GM19025 (cell line): ENCODE data around the gene CENPT.
A peak's percentile ranks its signal among the peaks of the same experiment; 100 is the strongest.
"Not testable (repeated sequence)": the region's sequence is repeated elsewhere in the genome, so short reads cannot be mapped to it uniquely, and the experiment has no call there.

ENCODE experiments used
- ATAC-seq: cut with Tn5 transposase; IDR thresholded peaks from one replicate; pipeline ENCODE4 v1.9.1; 2021; ENCODE audit warnings: mild to moderate bottlenecking, low read depth, moderate library complexity; ENCODE audit not compliant: unreplicated experiment

CENPT gene

GRCh38 chr16:67853670-67854069, 6.2 kb upstream of the CENPT start:
- no peak for ATAC-seq

GRCh38 chr16:67848118-67848517, 625 bp upstream of the CENPT start:
- ATAC-seq = no peak

GRCh38 chr16:67846320-67847063, 1.0 kb downstream of the CENPT start, which contains the start of gene NUTF2:
NUTF2 (plus strand) TSS chr16:67846933; CDS start chr16:67865131, 18,198 bp downstream.
- peak; percentile 62 for ATAC-seq

GRCh38 chr16:67846063-67846319, 1.5 kb downstream of the CENPT start:
- no peak for ATAC-seq

GRCh38 chr16:67845291-67846062, 2.0 kb downstream of the CENPT start:
- ATAC-seq = no peak

DNA sequence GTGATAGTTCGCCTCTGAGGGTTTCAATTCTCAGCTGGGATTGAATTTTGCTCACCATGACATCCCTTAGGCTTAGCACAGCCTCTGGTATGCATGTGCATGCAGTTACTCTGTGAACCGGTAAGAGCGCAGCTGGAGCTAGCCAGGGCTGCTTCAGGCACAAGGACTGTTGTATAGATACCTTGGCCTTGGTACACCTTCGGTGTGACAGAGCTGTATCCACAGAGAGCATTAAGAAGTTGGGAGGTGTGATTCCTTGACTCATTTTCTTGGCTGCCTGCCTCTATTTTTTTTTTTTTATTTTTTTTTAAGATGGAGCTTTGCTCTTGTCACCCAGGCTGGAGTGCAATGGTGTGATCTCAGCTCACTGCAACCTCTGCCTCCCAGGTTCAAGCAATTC, 3.0 kb downstream of the CENPT start:
- no peak for ATAC-seq

- ATAC-seq = no peak
Observed at GRCh38 chr16:67843343-67843765, 4.1 kb downstream of the CENPT start.

- peak; percentile 7 for ATAC-seq
Observed at GRCh38 chr16:67842509-67843342, 4.8 kb downstream of the CENPT start.

- peak; percentile 37 for ATAC-seq
Observed at GRCh38 chr16:67841816-67842508, 5.5 kb downstream of the CENPT start, which contains the start of gene THAP11. THAP11 (plus strand) TSS chr16:67842320; CDS start chr16:67842555, 235 bp downstream.

- ATAC-seq = no peak
Observed at GRCh38 chr16:67841198-67841815, 6.2 kb downstream of the CENPT start.

DNA sequence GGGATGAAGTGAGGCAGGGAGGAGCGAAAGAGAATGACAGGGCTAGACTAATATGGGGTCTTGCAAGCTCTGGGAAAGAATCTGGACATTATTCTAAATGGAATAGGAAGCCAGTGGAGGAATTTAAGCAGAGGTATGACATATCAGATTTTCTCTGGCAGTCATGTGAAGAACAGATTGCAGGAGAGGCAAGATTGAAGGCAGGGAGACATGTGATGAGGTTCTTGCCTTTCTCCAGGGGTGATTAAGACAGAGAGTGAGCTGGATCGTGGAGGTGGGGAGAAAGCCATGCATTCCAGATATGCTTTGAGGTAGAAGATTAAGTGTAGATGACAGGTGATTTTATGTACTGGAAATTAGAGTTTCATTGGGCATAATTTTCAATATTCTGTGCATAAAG, 9.7 kb downstream of the CENPT start:
- ATAC-seq = no peak

DNA sequence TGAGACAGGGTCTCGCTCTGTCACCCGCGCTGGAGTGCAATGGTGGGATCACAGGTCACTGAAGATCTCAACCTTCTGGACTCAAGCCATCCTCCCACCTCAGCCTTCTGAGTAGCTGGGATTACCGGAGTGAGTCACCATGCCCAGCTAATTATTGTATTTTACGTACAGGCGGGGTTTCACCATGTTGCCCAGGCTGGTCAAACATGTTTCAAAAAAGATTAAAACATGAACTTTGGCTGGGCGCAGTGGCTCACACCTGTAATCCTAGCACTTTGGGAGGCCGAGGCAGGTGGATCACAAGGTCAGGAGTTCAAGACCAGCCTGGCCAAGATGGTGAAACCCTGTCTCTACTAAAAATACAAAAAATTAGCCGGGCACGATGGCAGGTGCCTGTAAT, 10.3 kb downstream of the CENPT start:
- not testable (repeated sequence) for ATAC-seq

DNA sequence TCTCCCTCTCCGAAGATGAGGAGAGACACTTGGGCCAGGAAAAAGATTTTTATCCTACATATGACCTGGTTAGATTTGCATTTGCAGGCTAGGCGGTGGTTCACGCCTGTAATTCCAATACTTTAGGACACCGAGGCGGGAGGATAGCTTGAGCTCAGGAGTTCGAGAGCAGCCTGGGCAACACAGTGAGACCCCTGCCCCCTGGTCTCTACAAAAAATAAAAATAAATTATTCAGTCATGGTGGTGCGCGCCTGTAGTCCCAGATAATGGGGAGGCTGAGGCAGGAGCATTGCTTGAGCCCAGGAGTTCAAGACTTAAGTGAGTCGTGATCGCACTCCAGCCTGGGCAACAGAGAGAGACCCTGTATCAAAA, 13.3 kb downstream of the CENPT start:
- no peak for ATAC-seq

GRCh38 chr16:67833415-67834241, 13.9 kb downstream of the CENPT start:
- peak; percentile 99 for ATAC-seq

GRCh38 chr16:67833030-67833414, 14.5 kb downstream of the CENPT start:
- ATAC-seq = no peak

DNA sequence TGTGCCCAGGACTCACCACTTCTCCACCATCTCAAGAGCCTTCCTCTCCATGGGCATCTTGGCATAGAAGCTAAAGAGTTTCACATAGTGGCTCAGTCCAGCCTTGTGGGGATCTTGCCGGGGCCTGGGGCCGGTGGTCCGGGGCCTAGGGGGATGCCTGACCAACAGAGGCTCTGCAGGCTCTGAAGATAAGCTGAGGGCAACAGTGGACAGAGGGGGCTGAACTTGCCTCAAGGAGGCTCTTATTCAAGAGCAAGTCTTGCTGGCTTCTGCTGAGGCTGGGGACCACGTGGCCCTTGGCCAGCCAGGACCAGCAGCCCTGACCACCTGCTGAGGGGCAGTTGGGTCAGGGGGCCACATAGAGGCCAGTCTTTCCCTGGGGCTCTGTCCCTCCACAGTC, 18.8 kb downstream of the CENPT start:
- ATAC-seq = no peak

DNA sequence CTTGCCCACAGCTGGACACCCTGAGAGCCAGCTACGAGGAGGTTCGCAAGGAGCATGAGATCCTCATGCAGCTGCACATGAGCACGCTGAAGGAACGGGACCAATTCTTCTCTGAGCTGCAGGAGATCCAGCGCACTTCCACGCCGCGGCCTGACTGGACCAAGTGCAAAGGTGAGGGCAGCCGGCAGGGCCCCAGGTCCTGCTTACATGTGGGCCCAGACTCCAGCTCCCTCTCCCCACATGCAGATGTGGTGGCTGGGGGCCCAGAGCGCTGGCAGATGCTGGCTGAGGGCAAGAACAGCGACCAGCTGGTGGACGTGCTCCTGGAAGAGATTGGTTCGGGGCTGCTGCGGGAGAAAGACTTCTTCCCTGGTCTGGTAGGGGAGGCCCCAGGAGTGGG, 21.6 kb downstream of the CENPT start:
- no peak for ATAC-seq

DNA sequence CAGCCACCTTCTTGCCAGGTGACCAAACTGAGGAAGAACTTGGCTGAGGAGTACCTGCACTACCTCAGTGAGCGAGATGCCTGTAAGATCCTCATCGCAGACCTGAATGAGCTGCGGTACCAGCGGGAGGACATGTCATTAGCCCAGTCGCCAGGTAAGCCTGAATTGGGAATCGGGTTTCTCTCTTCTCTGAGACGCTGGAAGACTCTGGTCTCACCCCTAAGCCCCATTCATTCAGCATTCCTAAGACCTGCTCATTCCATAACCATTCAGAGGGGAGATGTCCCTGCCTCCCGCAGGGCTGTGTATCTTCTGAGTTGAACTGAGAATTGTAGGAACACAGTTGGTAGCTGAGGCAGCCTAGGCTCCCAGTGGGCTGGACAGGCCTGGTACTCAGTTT, 22.4 kb downstream of the CENPT start:
- no peak for ATAC-seq

DNA sequence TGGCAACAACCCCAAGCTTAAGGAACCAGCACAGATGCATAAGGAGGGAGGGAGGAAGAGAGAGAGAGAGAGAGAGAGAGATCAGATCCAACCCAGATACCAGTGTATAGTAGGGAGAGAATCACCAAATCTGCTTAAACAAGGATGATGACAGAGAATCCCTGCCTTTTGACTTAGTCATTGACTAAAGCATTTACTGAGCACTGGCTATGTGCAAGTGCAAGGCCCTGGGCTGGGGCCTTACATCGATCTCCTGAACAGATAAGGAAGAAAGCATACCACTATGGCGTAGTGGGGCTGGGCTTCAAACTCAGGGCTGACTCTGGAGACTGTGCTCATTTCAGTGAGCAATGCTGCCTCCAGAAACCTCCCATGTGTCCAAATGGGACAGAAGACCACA, 25.0 kb downstream of the CENPT start:
- ATAC-seq = no peak
